Natural killer cell (primary cell): Measurements from ENCODE around the gene PPP2R3B. TPM values are rescaled to one million over a fixed set of nuclear protein-coding genes. Genes with fewer than 3 reads are reported as not detected.
A peak's percentile ranks its signal among the peaks of the same experiment; 100 is the strongest.

Source experiments
- ATAC-seq, 3 donors: fragments of 150-1000 bp in 2 of 3; fragments of 200-7000 bp in 1 of 3; cut with Tn5 transposase; 1 replicate in 1 of 3; 2 replicates in 2 of 3; pipeline ENCODE4 v1.10.0; 2021; ENCODE audit warnings: mild to moderate bottlenecking in 2 of 3, moderate library complexity in 2 of 3
- DNase-seq, 2 donors: peaks; one replicate each; pipeline versions ENCODE4 v3.0.0 to v3.0.0-alpha.2; 2013 to 2021; ENCODE audit warnings: mixed read lengths in 1 of 2
- H3K27ac ChIP-seq: one replicate; pipeline ENCODE4 v1.5.1; 2013; ENCODE audit warnings: mild to moderate bottlenecking, low read length
- H3K27me3 ChIP-seq: one replicate; pipeline ENCODE4 v1.6.1; 2013; ENCODE audit warnings: low read length; ENCODE audit not compliant: control insufficient read depth, insufficient read depth
- H3K36me3 ChIP-seq: one replicate; pipeline ENCODE4 v1.6.1; 2013; ENCODE audit warnings: low read length; ENCODE audit not compliant: control insufficient read depth, insufficient read depth
- H3K4me1 ChIP-seq: one replicate; pipeline ENCODE4 v1.6.1; 2013; ENCODE audit warnings: low read length; ENCODE audit not compliant: control insufficient read depth, insufficient read depth
- H3K4me3 ChIP-seq: one replicate; pipeline ENCODE4 v1.5.1; 2013; ENCODE audit warnings: low read length
- H3K9me3 ChIP-seq: one replicate; pipeline ENCODE4 v1.6.1; 2013; ENCODE audit warnings: low read length; ENCODE audit not compliant: control insufficient read depth, insufficient read depth
- H3K27ac Mint-ChIP-seq, 2 donors: one replicate each; pipeline ENCODE4 v1.8.0; 2022; ENCODE audit warnings: mild to moderate bottlenecking in 2 of 2, mixed read lengths in 2 of 2, moderate library complexity in 1 of 2
- H3K27me3 Mint-ChIP-seq, 2 donors: one replicate each; pipeline ENCODE4 v1.8.0; 2022; ENCODE audit warnings: low read depth in 2 of 2, mixed read lengths in 2 of 2
- H3K36me3 Mint-ChIP-seq: one replicate; pipeline ENCODE4 v1.8.0; 2022; ENCODE audit warnings: mixed read lengths
- H3K4me1 Mint-ChIP-seq, 2 donors: one replicate each; pipeline ENCODE4 v1.8.0; 2022; ENCODE audit warnings: mixed read lengths in 2 of 2
- H3K4me3 Mint-ChIP-seq: one replicate; pipeline ENCODE4 v1.8.0; 2022; ENCODE audit warnings: mild to moderate bottlenecking, moderate library complexity, mixed read lengths
- H3K9me3 Mint-ChIP-seq, 2 donors: one replicate each; pipeline ENCODE4 v1.8.0; 2022; ENCODE audit warnings: mixed read lengths in 2 of 2
- WGBS: methylation state at CpG from one replicate; pipeline ENCODE4 v1.1.7; 2013; ENCODE audit warnings: missing lambda C conversion rate; ENCODE audit not compliant: insufficient coverage; 5-methylcytosine and 5-hydroxymethylcytosine counted together
- intact Hi-C: fragments of 100-400 bp; cut with micrococcal nuclease; formaldehyde crosslinking; loops from one replicate; pipeline ENCODE4 v1.14.2; 2022
- total RNA-seq, 4 donors: library from RNA; stranded (reverse); fragments of 120-200 nt in 1 of 4; gene quantifications; one replicate each; pipeline versions ENCODE4 v1.2.3 to v1.2.4, GENCODE V29; 2013 to 2022
- TF ChIP-seq, protein P1 (sequence below): fragments of 200-600 bp; IDR thresholded peaks from one replicate; pipeline ENCODE4 v1.8.0; 2022; ENCODE audit warnings: antibody characterized with exemption

Gene PPP2R3B
- total RNA-seq, 3 donors from 2014 or later (not counting 1 experiment from before 2014, with no cell fraction given) = 14.0 to 19.4 (median 14.6) TPM

DNA sequence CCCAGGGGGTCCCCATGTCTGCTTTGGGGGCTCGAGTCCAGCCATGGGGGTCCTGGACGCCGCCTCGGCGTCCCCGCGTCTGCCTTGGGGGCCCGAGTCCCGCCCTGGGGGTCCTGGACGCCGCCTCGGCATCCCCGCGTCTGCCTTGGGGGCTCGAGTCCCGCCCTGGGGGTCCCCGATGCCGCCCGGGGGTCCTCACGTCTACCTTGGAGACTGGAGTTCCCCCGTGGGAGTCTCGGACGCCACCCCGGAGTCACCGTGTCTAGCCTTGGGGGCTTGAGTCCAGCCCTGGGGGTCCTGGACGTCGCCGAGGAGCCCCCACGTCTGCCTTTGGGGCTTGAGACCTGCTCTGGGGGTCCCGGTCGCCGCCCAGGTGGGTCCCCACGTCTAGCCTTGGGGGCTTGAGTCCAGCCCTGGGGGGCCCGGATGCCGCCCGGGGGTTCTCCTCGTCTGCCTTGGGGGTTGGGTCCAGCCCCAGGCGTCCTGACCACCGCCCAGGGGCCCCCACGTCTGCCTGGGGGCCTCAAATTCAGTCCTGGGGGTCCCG lies 67.1 kb downstream of the PPP2R3B start:
- Mint-ChIP-seq H3K9me3 (no peaks in the 10 kb centered on the region), H3K4me1 (peaks cover 18 to 34% of the 10 kb centered on the region in 2 donors), H3K27me3 (no peaks in the 10 kb centered on the region), H3K27ac (peak overlapping the region; percentile 96), H3K4me3 (peak overlapping the region; percentile 90), H3K36me3 (no peaks in the 10 kb centered on the region)
- Histone ChIP-seq H3K9me3 (no peaks in the 10 kb centered on the region), H3K27ac (peak overlapping the region; percentile 88), H3K4me1 (peaks cover 56% of the 10 kb centered on the region), H3K4me3 (peak overlapping the region; percentile 99), H3K36me3 (peaks cover 10% of the 10 kb centered on the region), H3K27me3 (no peaks in the 10 kb centered on the region)
- under 1% methylated on average over 41 of the region's 41 CpGs for WGBS
- no peak for ATAC-seq
- intact Hi-C loops = loop anchor here (2.0 kb wide), 1 partner anchor 37 kb away; no protein-coding TSS in a partner anchor
- peak in 1 of 2 donors; percentile 31 for DNase-seq
- TF ChIP-seq, protein P1, sequence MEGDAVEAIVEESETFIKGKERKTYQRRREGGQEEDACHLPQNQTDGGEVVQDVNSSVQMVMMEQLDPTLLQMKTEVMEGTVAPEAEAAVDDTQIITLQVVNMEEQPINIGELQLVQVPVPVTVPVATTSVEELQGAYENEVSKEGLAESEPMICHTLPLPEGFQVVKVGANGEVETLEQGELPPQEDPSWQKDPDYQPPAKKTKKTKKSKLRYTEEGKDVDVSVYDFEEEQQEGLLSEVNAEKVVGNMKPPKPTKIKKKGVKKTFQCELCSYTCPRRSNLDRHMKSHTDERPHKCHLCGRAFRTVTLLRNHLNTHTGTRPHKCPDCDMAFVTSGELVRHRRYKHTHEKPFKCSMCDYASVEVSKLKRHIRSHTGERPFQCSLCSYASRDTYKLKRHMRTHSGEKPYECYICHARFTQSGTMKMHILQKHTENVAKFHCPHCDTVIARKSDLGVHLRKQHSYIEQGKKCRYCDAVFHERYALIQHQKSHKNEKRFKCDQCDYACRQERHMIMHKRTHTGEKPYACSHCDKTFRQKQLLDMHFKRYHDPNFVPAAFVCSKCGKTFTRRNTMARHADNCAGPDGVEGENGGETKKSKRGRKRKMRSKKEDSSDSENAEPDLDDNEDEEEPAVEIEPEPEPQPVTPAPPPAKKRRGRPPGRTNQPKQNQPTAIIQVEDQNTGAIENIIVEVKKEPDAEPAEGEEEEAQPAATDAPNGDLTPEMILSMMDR = no peak

GRCh38 chrX:318739-319578 lies 67.7 kb downstream of the PPP2R3B start, which contains the start of gene GTPBP6:
TSS of gene GTPBP6 (minus strand) at chrX:318796. CDS start at chrX:318787, 9 bp downstream.
- Mint-ChIP-seq H3K4me1 (peaks cover 18 to 34% of the 10 kb centered on the region in 2 donors), H3K27me3 (no peaks in the 10 kb centered on the region), H3K4me3 (peak within 1 kb of the TSS; percentile 94), H3K9me3 (no peaks in the 10 kb centered on the region), H3K36me3 (no peaks in the 10 kb centered on the region), H3K27ac (peak within 1 kb of the TSS; percentile 96)
- peaks cover 49% of the 10 kb centered on the region for H3K4me1 ChIP-seq
- peak within 1 kb of the TSS; percentile 92 for H3K27ac ChIP-seq
- peak; percentile 99 to 100 for DNase-seq
- intact Hi-C loops = loop anchor here (1.0 to 2.0 kb wide), 2 partner anchors 36 to 68 kb away; no protein-coding TSS in a partner anchor
- no peaks in the 10 kb centered on the region for H3K27me3 ChIP-seq
- H3K4me3 ChIP-seq = peak within 1 kb of the TSS; percentile 99
- under 1% methylated on average over 97 of the region's 97 CpGs for WGBS
- peaks cover 13% of the 10 kb centered on the region for H3K36me3 ChIP-seq
- ATAC-seq = peak; percentile 67 to 89 (median 75)
- H3K9me3 ChIP-seq = no peaks in the 10 kb centered on the region
- TF ChIP-seq, protein P1 = no peak

DNA sequence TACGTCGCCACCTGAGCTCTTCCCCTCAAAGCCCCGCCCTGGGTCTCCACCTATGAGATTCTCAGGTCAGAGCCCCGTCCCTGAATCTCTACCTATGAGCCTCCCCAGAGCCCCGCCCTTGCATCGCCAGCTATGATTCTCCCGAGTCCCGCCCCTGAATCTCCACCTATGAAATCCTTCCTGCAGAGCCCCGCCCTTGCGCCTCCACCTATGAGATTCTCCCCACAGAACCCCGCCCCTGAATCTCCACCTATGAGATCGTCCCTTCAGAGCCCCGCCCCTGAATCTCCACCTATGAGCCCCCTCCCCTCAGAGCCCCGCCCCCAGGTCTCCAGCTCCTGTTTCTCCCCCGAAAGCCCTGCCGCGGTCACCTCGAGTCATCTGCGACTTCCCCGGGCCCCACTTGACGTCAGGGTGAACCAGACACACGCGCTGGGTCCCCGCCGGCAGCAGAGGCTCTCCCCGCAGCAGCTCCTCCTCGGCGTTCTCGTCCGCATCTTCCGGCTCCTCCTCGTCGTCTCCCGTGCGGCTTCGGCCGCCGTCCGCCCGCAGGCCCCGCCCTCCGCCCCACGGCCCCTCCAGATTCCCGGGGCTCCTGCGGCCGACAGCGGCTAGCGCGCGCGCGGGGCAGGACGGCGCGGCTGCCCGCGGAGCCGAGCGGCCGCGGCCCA lies 68.5 kb downstream of the PPP2R3B start:
- no peaks in the 10 kb centered on the region for H3K9me3 ChIP-seq
- H3K27me3 Mint-ChIP-seq = no peaks in the 10 kb centered on the region
- H3K9me3 Mint-ChIP-seq = no peaks in the 10 kb centered on the region
- under 1% methylated on average over 61 of the region's 61 CpGs for WGBS
- peak overlapping the region; percentile 92 for H3K27ac ChIP-seq
- peak; percentile 92 to 99 for DNase-seq
- peak; percentile 66 to 83 (median 68) for ATAC-seq
- peak overlapping the region; percentile 96 for H3K27ac Mint-ChIP-seq
- TF ChIP-seq, protein P1 = no peak
- H3K4me3 Mint-ChIP-seq = peak overlapping the region; percentile 94
- no peaks in the 10 kb centered on the region for H3K36me3 Mint-ChIP-seq
- H3K4me3 ChIP-seq = peak overlapping the region; percentile 54
- H3K36me3 ChIP-seq = peaks cover 19% of the 10 kb centered on the region
- H3K4me1 ChIP-seq = peaks cover 42% of the 10 kb centered on the region
- intact Hi-C loops = loop anchor here (1.0 to 2.0 kb wide), 2 partner anchors 35 to 69 kb away; no protein-coding TSS in a partner anchor
- H3K4me1 Mint-ChIP-seq = peaks cover 14 to 36% of the 10 kb centered on the region in 2 donors
- H3K27me3 ChIP-seq = no peaks in the 10 kb centered on the region
